Type B pancreatic cell (in vitro differentiated cells): ENCODE measurements around the gene ANKMY2. TPM values are rescaled to one million over a fixed set of nuclear protein-coding genes. Genes with fewer than 3 reads are reported as not detected.

Experiments
- DNase-seq: peaks from one replicate; pipeline ENCODE4 v3.0.0; 2021; ENCODE audit warnings: mixed read lengths; ENCODE audit not compliant: unreplicated experiment; ENCODE audit errors: extremely low spot score
- H3K27ac Mint-ChIP-seq: 2 replicates; pipeline ENCODE4 v1.8.0; 2021; ENCODE audit warnings: mild to moderate bottlenecking, mixed read lengths
- H3K27me3 Mint-ChIP-seq: 2 replicates; pipeline ENCODE4 v1.8.0; 2021; ENCODE audit warnings: mixed read lengths
- H3K36me3 Mint-ChIP-seq: 2 replicates; pipeline ENCODE4 v1.8.0; 2021; ENCODE audit warnings: mixed read lengths
- H3K4me1 Mint-ChIP-seq: one replicate; pipeline ENCODE4 v1.8.0; 2021; ENCODE audit warnings: mixed read lengths; ENCODE audit not compliant: unreplicated experiment
- H3K4me3 Mint-ChIP-seq: 2 replicates; pipeline ENCODE4 v1.8.0; 2021; ENCODE audit warnings: mild to moderate bottlenecking, mixed read lengths
- H3K9me3 Mint-ChIP-seq: 2 replicates; pipeline ENCODE4 v1.8.0; 2021; ENCODE audit warnings: mixed read lengths
- CTCF ChIP-seq: fragments of 200-600 bp; sonication (generic); conservative IDR thresholded peaks from 2 replicates; pipeline ENCODE4 v1.5.0; 2021; ENCODE audit warnings: antibody characterized with exemption, mild to moderate bottlenecking
- total RNA-seq: library from RNA; stranded (reverse); gene quantifications from 2 replicates; pipeline ENCODE4 v1.2.1, GENCODE V29; 2021; ENCODE audit warnings: low replicate concordance

ANKMY2 gene
- total RNA-seq, 1 donor from 2014 or later, result 21.5 TPM

- TF ChIP-seq CTCF, result no peak
- Mint-ChIP-seq H3K9me3 (no peaks in the 10 kb centered on the region), H3K4me1 (peaks cover 42% of the 10 kb centered on the region), H3K27me3 (no peaks in the 10 kb centered on the region), H3K27ac (peak overlapping the region; percentile 18), H3K36me3 (peaks cover 4% of the 10 kb centered on the region), H3K4me3 (peak overlapping the region; percentile 100)
- no peak for DNase-seq
Measured at GRCh38 chr7:16649196-16649595, 3.6 kb upstream of the ANKMY2 start.

GRCh38 chr7:16648551-16648950, 3.0 kb upstream of the ANKMY2 start:
- Mint-ChIP-seq H3K27ac (peak overlapping the region; percentile 18), H3K4me1 (peaks cover 47% of the 10 kb centered on the region), H3K4me3 (peak overlapping the region; percentile 100), H3K27me3 (no peaks in the 10 kb centered on the region), H3K9me3 (no peaks in the 10 kb centered on the region), H3K36me3 (peaks cover 6% of the 10 kb centered on the region)
- TF ChIP-seq CTCF, result no peak
- DNase-seq, result no peak

GRCh38 chr7:16647435-16647960, 1.9 kb upstream of the ANKMY2 start:
- Mint-ChIP-seq H3K4me3 (peak overlapping the region; percentile 100), H3K4me1 (peaks cover 48% of the 10 kb centered on the region), H3K9me3 (no peaks in the 10 kb centered on the region), H3K27ac (peak overlapping the region; percentile 91), H3K36me3 (peaks cover 6% of the 10 kb centered on the region), H3K27me3 (no peaks in the 10 kb centered on the region)
- no peak for DNase-seq
- no peak for TF ChIP-seq CTCF

GRCh38 chr7:16646472-16647072, 1.0 kb upstream of the ANKMY2 start:
- Mint-ChIP-seq H3K9me3 (no peaks in the 10 kb centered on the region), H3K27me3 (no peaks in the 10 kb centered on the region), H3K4me1 (peaks cover 48% of the 10 kb centered on the region), H3K36me3 (peaks cover 6% of the 10 kb centered on the region), H3K4me3 (peak overlapping the region; percentile 100), H3K27ac (peak overlapping the region; percentile 96)
- no peak for DNase-seq
- no peak for TF ChIP-seq CTCF

- peak; percentile 75 for DNase-seq
- Mint-ChIP-seq H3K9me3 (no peaks in the 10 kb centered on the region), H3K27me3 (no peaks in the 10 kb centered on the region), H3K36me3 (peaks cover 9% of the 10 kb centered on the region), H3K4me3 (peak overlapping the region; percentile 100), H3K4me1 (peaks cover 40% of the 10 kb centered on the region), H3K27ac (peak overlapping the region; percentile 96)
- no peak for TF ChIP-seq CTCF
Measured at GRCh38 chr7:16644636-16645592, 640 bp downstream of the ANKMY2 start.
